ENCODE data around the gene TBC1D17. TPM values are rescaled to one million over a fixed set of nuclear protein-coding genes. Genes with fewer than 3 reads are reported as not detected.

Gene TBC1D17
- total and polyA plus RNA-seq, 2 of the 13 experiments (the other 11 are each of a cell fraction or from before 2014, with no cell fraction given), result 9.7 to 16.9 TPM

GRCh38 chr19:49929611-49930482 is 52.3 kb downstream of the TBC1D17 start (continued):
- TF ChIP-seq HNF4G (IDR thresholded peaks at IDR 0.05; ENCODE audit: borderline replicate concordance, low read depth, low read length) (0 out of 2 replicates have a peak, but pooled peaks have one; percentile 5), HNF4G (CRISPR knock-in tag; IDR thresholded peaks at IDR 0.05; ENCODE audit: borderline replicate concordance, low read depth) (no peak), MAFF (IDR thresholded peaks at IDR 0.05; ENCODE audit: low read depth, low read length) (no peak), PHF20 (CRISPR knock-in tag; IDR thresholded peaks at IDR 0.05) (peak; percentile 39), SATB2 (CRISPR knock-in tag; IDR thresholded peaks at IDR 0.05) (0 out of 2 replicates have a peak, but pooled peaks have one; percentile 52), NAIF1 (CRISPR knock-in tag; IDR thresholded peaks at IDR 0.05; ENCODE audit: borderline replicate concordance) (peak; percentile 77; the same call in 1 of the 2 replicates), SAFB2 (CRISPR knock-in tag; IDR thresholded peaks at IDR 0.05; ENCODE audit: borderline replicate concordance, low read depth) (peak; percentile 66; the same call in 1 of the 2 replicates), KAT8 (CRISPR knock-in tag; IDR thresholded peaks at IDR 0.05) (peak; percentile 89), ZNF121 (CRISPR knock-in tag; IDR thresholded peaks at IDR 0.05) (0 out of 2 replicates have a peak, but pooled peaks have one; percentile 21), ZNF670 (CRISPR knock-in tag; IDR thresholded peaks at IDR 0.05; ENCODE audit: borderline replicate concordance) (no peak), ZFP37 (CRISPR knock-in tag; IDR thresholded peaks at IDR 0.05; ENCODE audit: borderline replicate concordance) (0 out of 2 replicates have a peak, but pooled peaks have one; percentile 55), DMAP1 (CRISPR knock-in tag; IDR thresholded peaks at IDR 0.05) (peak; percentile 73; the same call in 1 of the 2 replicates)
- TF ChIP-seq, protein P1, sequence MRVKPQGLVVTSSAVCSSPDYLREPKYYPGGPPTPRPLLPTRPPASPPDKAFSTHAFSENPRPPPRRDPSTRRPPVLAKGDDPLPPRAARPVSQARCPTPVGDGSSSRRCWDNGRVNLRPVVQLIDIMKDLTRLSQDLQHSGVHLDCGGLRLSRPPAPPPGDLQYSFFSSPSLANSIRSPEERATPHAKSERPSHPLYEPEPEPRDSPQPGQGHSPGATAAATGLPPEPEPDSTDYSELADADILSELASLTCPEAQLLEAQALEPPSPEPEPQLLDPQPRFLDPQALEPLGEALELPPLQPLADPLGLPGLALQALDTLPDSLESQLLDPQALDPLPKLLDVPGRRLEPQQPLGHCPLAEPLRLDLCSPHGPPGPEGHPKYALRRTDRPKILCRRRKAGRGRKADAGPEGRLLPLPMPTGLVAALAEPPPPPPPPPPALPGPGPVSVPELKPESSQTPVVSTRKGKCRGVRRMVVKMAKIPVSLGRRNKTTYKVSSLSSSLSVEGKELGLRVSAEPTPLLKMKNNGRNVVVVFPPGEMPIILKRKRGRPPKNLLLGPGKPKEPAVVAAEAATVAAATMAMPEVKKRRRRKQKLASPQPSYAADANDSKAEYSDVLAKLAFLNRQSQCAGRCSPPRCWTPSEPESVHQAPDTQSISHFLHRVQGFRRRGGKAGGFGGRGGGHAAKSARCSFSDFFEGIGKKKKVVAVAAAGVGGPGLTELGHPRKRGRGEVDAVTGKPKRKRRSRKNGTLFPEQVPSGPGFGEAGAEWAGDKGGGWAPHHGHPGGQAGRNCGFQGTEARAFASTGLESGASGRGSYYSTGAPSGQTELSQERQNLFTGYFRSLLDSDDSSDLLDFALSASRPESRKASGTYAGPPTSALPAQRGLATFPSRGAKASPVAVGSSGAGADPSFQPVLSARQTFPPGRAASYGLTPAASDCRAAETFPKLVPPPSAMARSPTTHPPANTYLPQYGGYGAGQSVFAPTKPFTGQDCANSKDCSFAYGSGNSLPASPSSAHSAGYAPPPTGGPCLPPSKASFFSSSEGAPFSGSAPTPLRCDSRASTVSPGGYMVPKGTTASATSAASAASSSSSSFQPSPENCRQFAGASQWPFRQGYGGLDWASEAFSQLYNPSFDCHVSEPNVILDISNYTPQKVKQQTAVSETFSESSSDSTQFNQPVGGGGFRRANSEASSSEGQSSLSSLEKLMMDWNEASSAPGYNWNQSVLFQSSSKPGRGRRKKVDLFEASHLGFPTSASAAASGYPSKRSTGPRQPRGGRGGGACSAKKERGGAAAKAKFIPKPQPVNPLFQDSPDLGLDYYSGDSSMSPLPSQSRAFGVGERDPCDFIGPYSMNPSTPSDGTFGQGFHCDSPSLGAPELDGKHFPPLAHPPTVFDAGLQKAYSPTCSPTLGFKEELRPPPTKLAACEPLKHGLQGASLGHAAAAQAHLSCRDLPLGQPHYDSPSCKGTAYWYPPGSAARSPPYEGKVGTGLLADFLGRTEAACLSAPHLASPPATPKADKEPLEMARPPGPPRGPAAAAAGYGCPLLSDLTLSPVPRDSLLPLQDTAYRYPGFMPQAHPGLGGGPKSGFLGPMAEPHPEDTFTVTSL (CRISPR knock-in tag; IDR thresholded peaks at IDR 0.05; ENCODE audit: borderline replicate concordance), result no peak
- TF ChIP-seq, protein P2, sequence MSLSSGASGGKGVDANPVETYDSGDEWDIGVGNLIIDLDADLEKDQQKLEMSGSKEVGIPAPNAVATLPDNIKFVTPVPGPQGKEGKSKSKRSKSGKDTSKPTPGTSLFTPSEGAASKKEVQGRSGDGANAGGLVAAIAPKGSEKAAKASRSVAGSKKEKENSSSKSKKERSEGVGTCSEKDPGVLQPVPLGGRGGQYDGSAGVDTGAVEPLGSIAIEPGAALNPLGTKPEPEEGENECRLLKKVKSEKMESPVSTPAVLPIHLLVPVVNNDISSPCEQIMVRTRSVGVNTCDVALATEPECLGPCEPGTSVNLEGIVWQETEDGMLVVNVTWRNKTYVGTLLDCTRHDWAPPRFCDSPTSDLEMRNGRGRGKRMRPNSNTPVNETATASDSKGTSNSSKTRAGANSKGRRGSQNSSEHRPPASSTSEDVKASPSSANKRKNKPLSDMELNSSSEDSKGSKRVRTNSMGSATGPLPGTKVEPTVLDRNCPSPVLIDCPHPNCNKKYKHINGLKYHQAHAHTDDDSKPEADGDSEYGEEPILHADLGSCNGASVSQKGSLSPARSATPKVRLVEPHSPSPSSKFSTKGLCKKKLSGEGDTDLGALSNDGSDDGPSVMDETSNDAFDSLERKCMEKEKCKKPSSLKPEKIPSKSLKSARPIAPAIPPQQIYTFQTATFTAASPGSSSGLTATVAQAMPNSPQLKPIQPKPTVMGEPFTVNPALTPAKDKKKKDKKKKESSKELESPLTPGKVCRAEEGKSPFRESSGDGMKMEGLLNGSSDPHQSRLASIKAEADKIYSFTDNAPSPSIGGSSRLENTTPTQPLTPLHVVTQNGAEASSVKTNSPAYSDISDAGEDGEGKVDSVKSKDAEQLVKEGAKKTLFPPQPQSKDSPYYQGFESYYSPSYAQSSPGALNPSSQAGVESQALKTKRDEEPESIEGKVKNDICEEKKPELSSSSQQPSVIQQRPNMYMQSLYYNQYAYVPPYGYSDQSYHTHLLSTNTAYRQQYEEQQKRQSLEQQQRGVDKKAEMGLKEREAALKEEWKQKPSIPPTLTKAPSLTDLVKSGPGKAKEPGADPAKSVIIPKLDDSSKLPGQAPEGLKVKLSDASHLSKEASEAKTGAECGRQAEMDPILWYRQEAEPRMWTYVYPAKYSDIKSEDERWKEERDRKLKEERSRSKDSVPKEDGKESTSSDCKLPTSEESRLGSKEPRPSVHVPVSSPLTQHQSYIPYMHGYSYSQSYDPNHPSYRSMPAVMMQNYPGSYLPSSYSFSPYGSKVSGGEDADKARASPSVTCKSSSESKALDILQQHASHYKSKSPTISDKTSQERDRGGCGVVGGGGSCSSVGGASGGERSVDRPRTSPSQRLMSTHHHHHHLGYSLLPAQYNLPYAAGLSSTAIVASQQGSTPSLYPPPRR (CRISPR knock-in tag; IDR thresholded peaks at IDR 0.05; ENCODE audit: borderline replicate concordance), result peak; percentile 60; the same call in 1 of the 2 replicates
- TF ChIP-seq, protein P3, sequence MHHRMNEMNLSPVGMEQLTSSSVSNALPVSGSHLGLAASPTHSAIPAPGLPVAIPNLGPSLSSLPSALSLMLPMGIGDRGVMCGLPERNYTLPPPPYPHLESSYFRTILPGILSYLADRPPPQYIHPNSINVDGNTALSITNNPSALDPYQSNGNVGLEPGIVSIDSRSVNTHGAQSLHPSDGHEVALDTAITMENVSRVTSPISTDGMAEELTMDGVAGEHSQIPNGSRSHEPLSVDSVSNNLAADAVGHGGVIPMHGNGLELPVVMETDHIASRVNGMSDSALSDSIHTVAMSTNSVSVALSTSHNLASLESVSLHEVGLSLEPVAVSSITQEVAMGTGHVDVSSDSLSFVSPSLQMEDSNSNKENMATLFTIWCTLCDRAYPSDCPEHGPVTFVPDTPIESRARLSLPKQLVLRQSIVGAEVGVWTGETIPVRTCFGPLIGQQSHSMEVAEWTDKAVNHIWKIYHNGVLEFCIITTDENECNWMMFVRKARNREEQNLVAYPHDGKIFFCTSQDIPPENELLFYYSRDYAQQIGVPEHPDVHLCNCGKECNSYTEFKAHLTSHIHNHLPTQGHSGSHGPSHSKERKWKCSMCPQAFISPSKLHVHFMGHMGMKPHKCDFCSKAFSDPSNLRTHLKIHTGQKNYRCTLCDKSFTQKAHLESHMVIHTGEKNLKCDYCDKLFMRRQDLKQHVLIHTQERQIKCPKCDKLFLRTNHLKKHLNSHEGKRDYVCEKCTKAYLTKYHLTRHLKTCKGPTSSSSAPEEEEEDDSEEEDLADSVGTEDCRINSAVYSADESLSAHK (CRISPR knock-in tag; IDR thresholded peaks at IDR 0.05; ENCODE audit: borderline replicate concordance), result no peak
